ENCODE measurements around the gene CD2.
"Not testable (repeated sequence)": the region's sequence is repeated elsewhere in the genome, so short reads cannot be mapped to it uniquely, and the experiment has no call there.

Gene CD2

GRCh38 chr1:116751621-116752020, 2.6 kb upstream of the CD2 start:
- no peak for DNase-seq (ENCODE audit: extremely low read depth, low read depth)
- TF ChIP-seq CTCF (IDR thresholded peaks at IDR 0.05; ENCODE audit: low read depth, low read length), result no peak

GRCh38 chr1:116753312-116753711, 918 bp upstream of the CD2 start:
- no peak for DNase-seq (ENCODE audit: extremely low read depth, low read depth)
- no peak for TF ChIP-seq CTCF (IDR thresholded peaks at IDR 0.05; ENCODE audit: low read depth, low read length)

- DNase-seq (ENCODE audit: extremely low read depth, low read depth), result no peak
- TF ChIP-seq CTCF (IDR thresholded peaks at IDR 0.05; ENCODE audit: low read depth, low read length), result no peak
Measured at GRCh38 chr1:116755066-116755465, 836 bp downstream of the CD2 start.

DNA sequence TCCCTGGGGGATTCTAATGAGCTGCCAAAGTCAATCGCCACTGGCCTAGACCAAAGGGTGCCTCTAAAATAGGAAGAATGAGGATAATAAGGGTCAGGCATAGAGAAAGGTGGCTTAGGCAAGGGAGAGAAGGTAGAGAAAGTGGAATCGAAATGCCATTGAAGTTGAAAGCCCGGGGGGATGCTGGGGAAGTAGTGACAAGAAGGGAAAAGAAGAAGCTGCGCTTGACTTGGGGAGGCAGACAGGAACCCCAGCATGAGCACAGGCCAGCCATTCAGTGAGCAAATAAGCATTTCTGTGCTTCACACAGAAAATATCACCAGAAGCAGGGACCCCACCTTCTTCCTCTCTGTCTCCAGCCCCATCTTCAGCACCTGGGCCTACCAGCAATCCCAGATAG, 1.5 kb downstream of the CD2 start:
- no peak for DNase-seq (ENCODE audit: extremely low read depth, low read depth)
- TF ChIP-seq CTCF (IDR thresholded peaks at IDR 0.05; ENCODE audit: low read depth, low read length), result no peak

GRCh38 chr1:116756092-116756491, 1.9 kb downstream of the CD2 start:
- not testable (repeated sequence) for DNase-seq (ENCODE audit: extremely low read depth, low read depth)

- not testable (repeated sequence) for DNase-seq (ENCODE audit: extremely low read depth, low read depth)
Measured at GRCh38 chr1:116758456-116758815, 4.2 kb downstream of the CD2 start.

DNA sequence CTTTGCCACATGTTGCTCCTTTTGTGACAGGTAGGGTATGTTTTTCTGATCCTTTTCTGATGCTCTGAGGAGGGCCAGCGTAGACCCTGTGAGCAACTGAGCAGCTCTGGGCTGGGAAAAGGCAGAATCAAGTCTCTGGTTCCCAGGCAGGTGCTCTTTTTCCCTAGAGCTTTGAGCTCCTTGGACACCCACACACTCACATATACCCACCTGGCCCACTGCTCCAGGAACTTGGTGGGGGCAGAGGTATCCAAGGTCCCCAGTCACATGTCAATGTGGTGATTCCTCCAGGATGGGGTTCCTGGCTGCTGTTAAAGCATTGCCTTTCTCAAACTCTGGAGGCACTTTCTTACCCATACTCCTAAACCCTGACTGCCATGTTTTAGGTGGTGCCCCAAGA, 5.4 kb downstream of the CD2 start:
- no peak for TF ChIP-seq CTCF (IDR thresholded peaks at IDR 0.05; ENCODE audit: low read depth, low read length)
- DNase-seq (ENCODE audit: extremely low read depth, low read depth), result no peak

GRCh38 chr1:116760487-116760886, 6.3 kb downstream of the CD2 start:
- no peak for TF ChIP-seq CTCF (IDR thresholded peaks at IDR 0.05; ENCODE audit: low read depth, low read length)

More at GRCh38 chr1:116760487-116760886, 6.3 kb downstream of the CD2 start:
- no peak for DNase-seq (ENCODE audit: extremely low read depth, low read depth)

Measured in AG09319 (cell line).